HG03469 (cell line): Measurements from ENCODE around the gene RASAL1.
"Not testable (repeated sequence)": the region's sequence is repeated elsewhere in the genome, so short reads cannot be mapped to it uniquely, and the experiment has no call there.

Experiments used
- ATAC-seq: cut with Tn5 transposase; IDR thresholded peaks from one replicate; pipeline ENCODE4 v1.9.1; 2021; ENCODE audit warnings: mild to moderate bottlenecking, moderate library complexity, moderate number of reproducible peaks; ENCODE audit not compliant: unreplicated experiment

RASAL1 gene

GRCh38 chr12:113142173-113142885 lies 6.8 kb upstream of the RASAL1 start:
- ATAC-seq: no peak

- not testable (repeated sequence) for ATAC-seq
Observed at GRCh38 chr12:113141716-113142115, 6.2 kb upstream of the RASAL1 start.

DNA sequence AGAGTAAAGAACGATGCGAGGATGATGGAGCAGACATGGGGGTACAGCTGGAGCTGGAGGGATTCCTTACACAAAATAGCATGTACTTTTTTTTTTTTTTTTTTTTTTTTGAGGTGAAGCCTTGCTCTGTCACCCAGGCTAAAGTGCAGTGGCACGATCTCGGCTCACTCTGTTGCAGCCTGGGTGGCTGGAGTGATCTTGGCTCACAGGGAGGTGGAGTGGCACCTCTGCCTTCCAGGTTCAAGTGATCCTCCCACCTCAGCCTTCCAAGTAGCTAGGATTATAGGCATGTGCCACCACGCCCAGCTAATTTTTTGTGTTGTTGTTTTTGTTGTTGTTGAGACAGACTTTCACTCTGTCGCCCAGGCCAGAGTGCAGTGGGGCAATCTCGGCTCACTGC lies 5.1 kb upstream of the RASAL1 start:
- no peak for ATAC-seq

DNA sequence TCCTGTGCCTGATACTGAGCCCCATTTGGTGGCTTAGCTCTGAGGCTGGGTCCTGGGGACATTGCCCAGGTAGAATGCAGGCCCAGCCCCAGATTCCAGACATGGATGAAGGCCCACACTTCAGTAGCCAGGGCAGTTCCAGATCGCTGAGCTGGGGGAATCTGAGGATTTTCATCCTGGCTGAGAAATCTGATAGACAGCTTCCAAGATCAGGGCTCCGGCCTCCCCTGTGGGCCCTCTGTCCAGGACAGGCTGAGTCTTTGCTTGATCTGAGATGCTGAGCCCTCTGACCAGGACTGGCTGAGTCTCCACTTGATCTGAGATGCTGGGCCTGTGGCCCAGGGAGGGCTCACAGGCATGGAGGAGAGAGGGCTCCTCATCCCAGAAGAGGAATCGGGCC lies 3.3 kb upstream of the RASAL1 start:
- no peak for ATAC-seq

DNA sequence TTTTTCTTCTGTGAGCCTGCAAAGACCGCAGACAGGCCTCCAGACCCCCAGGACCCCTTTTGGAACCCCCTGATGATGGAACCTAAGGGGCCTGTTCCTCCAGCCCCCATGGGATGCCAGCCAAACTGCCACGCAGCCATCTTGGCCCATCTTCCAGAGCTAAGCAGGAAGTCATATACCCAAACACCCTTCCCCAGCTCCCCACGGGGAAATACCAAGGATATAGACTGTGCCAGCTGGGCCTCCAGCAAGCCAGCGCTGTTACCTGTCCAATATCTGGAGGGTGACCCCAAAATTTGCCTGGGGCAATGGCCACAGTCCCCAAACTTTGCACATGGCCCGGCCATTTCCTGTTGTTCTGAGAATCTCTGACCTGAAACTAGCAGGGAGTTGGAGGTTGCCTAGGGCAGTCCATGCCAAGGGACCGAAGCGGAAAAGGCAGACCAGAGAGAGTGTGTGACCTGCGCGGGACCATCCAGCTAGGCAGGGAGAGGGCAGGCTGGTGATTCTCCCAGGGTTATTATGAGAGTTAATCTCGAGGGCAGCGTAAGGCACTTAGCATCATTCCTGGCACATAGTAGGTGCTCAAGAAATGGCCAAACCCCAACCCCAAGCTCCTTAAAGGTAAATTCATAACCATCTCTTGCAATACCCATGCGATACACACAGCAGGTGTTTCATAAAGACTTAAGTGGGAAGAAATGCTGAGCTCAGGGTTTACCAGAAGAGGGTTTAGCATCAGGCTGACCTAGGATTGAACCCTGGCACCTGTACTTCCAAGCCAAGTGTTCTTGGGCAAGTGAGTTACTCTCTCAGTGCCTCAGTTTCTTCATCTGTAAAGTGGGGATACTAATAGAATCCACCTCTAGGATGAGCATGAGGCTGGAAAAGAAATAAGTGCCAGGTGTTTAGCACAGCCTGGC lies 2.6 kb upstream of the RASAL1 start:
- no peak for ATAC-seq

GRCh38 chr12:113136990-113137511 lies 1.5 kb upstream of the RASAL1 start:
- no peak for ATAC-seq

GRCh38 chr12:113136128-113136989 lies 798 bp upstream of the RASAL1 start:
- no peak for ATAC-seq

DNA sequence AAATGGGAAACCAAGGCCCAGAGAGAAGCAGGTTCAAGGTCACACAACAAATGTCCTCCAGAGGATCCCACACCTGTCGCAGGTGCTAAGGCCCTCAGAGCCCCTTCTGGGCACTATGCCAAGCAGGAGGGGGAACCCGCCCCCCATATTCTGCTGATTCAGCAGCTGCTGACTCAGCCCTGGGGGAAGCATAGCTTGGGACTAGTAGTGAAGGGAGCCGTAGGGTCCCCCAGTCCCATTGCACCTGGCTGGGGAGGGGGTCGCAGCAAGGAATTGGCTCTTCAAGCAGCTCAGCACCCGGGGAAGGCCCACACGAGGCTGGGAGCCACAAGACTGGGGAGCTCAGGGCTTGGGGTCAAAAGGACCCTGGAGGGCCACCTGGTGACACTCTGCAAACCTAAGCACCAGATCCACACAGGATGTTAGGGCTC lies 1.0 kb downstream of the RASAL1 start:
- no peak for ATAC-seq

DNA sequence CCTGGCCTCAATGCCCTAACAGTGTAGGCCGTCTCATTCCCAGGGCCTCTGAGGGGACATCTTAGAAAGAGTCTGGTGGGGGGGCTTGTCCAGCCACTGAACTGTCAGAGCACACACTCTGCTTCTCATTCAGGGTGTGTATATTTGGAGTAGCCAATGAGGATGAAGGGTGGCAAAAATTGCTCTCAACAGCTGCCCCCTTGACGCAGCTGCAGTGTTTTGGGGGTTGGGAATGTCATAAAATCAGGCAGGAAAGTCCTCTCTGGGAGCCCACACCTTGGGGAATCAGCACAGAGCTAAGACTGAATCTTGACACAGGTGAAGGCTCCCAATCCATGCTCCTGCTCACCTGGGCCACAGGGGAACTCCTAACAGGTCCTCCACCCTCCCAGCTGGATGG lies 1.5 kb downstream of the RASAL1 start:
- no peak for ATAC-seq

DNA sequence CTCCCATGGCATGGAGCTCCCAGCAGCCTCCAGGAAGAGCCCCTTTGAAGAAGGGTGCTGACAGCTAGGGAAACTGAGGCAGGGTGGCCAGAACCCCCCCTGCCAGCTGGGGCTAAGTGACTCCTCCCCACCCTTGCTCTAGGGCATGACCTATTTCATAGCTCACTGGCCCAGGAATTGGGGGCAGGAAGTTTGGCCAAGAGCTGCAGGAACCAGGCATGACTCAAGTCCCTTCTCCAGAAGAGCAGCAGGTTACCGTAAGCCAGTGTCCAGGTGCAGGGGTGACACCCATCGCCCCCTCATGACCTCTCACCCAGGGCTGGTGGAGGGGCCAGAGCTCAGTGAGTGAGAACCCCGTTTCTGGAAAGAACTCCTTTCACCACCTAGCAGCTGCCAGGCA lies 1.9 kb downstream of the RASAL1 start:
- no peak for ATAC-seq

DNA sequence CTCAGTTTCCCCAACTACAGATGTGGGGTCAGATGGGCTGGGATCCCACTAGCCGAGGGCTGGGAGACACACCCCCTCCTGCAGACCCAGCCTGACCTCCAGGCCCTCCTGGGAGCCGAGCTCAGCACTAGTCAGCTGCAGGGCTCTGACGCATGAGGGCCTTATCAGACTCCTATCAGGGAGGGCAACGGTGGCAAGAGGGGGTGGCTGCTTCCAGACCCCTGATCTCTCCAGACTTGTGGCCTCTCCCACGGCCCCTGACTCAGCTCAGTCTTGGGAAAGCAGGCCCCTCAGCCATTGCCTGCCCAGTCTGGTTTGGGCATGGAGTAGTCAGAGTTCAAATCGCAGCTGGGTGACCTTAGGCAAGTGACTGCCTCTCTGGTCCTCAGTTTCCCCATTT lies 2.5 kb downstream of the RASAL1 start:
- ATAC-seq: no peak

DNA sequence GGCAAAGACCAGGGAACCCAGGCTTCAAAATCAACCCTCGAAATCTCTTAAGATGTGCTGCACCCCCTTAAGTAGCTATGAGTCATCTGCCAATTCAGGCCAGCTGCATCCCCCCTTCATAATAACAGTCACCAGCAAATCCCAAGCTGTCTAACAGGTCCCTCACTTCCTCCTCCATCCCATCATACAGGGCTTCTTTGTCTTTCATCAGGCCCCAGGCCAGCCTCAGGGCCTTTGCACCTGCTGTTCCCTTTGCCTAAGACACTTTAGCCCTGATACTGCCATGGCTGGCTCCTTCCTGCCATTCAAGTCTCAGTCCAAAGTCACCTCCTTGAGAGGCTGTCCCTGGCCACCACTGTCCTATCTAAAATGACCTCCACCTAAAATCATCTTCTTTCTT lies 4.0 kb downstream of the RASAL1 start:
- ATAC-seq: no peak

DNA sequence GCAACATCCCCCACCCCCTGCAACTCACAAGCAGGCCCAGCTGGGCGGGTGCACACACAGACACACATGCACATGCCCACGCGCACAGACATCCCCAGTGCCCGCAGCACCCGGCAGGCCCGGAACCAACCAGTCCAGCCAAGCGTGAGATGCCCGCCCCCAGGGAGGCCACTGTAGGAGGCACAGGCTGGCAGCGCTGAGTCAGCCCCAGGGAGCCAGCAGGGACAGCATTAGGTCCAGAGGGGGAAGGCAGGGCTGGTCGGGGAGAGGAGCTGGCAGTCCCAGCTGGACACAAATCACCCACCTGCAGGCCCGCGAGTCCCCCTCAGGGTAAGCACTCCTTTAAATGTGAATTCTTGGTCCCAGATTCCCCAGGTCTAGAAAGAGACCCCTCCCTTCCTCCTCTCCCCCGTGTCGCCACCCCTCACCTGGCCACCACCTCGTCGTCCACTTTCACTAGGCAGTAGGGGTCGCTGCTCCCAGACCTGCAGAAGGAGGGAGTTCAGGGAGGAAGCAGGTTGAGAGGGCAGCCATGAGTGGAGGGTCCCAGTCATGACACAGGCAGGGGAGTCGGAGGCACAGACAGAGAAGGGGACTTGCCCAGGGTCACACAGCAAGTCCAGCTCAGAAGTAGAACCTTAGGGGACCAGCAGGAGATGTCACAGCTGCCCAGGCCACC lies 5.0 kb downstream of the RASAL1 start:
- no peak for ATAC-seq

GRCh38 chr12:113129664-113130456 lies 5.7 kb downstream of the RASAL1 start:
- ATAC-seq: no peak

- no peak for ATAC-seq
Observed at GRCh38 chr12:113128802-113129663, 6.5 kb downstream of the RASAL1 start.

DNA sequence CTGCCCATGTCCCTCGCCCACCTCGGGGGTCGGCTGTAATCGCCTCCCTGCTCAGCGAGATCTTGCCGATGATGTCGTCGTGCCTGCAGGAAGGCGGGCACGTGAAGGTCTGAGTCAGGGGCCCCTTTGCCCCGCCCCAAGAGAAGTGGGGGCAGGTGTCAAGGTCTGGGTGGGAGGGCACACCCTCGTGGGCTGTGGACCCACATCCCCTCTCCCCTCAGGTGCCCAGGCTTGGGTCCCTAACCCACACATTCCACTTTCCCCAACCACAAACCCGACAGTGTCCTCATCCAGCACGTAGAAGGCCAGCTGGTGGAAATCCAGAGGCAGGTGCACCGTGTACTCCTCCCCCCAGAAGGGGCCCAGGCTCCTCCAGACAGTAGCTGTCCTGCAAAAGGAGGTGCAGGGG lies 7.8 kb downstream of the RASAL1 start:
- no peak for ATAC-seq

GRCh38 chr12:113120670-113121370 lies 14.7 kb downstream of the RASAL1 start:
- no peak for ATAC-seq
